HepG2 (cell line): ENCODE data around the gene RAB1B. TPM values are rescaled to one million over a fixed set of nuclear protein-coding genes. Genes with fewer than 3 reads are reported as not detected.

Experiments used
- KLF9 ChIP-seq: IDR thresholded peaks from 2 replicates; pipeline ENCODE4 v1.6.1; 2016; ENCODE audit warnings: low read depth
- NFATC3 ChIP-seq: sonication (generic); formaldehyde crosslinking; IDR thresholded peaks from 2 replicates; pipeline ENCODE4 v1.5.1; 2020; ENCODE audit warnings: mild to moderate bottlenecking, missing genetic modification reagents
- PHF20 ChIP-seq: sonication (generic); formaldehyde crosslinking; IDR thresholded peaks from 2 replicates; pipeline ENCODE4 v1.5.0; 2020; ENCODE audit warnings: mild to moderate bottlenecking, missing genetic modification reagents
- RBM39 ChIP-seq: fragments of 200-400 bp; formaldehyde crosslinking; IDR thresholded peaks from one replicate; pipeline ENCODE4 v1.6.1; 2018; ENCODE audit warnings: antibody characterized with exemption, mild to moderate bottlenecking, low read depth, low read length; ENCODE audit not compliant: poor library complexity, severe bottlenecking
- SETDB1 ChIP-seq: sonication (generic); formaldehyde crosslinking; IDR thresholded peaks from 2 replicates; pipeline ENCODE4 v1.5.1; 2020; ENCODE audit warnings: missing genetic modification reagents, mild to moderate bottlenecking, borderline replicate concordance
- ZNF776 ChIP-seq: sonication (generic); formaldehyde crosslinking; IDR thresholded peaks from 2 replicates; pipeline ENCODE4 v1.4.0; 2020; ENCODE audit warnings: mild to moderate bottlenecking, missing genetic modification reagents
- ZNF883 ChIP-seq: sonication (generic); formaldehyde crosslinking; IDR thresholded peaks from 2 replicates; pipeline ENCODE4 v1.5.1; 2020; ENCODE audit warnings: mild to moderate bottlenecking, missing genetic modification reagents; ENCODE audit errors: not compliant biosample characterization
- polyA plus RNA-seq, 8 experiments: library from polyadenylated mRNA; depleted of rRNA in 3 of 8; stranded (reverse) in 7 of 8; unstranded in 1 of 8; fragments of >200 nt; fragmentation: Illumina TruSeq in 4 of 8; extraction: Trizol in 4 of 8; gene quantifications; 2 replicates each; pipeline versions ENCODE4 v1.2.1 to v1.2.3, GENCODE V29; 2011 to 2016; ENCODE audit warnings: low read depth in 4 of 8, missing spikeins in 1 of 8, mixed read lengths in 1 of 8; ENCODE audit not compliant: insufficient read depth in 1 of 8
- total RNA-seq, 5 experiments: library from RNA; depleted of rRNA; stranded (reverse); fragments of >200 nt; fragmentation: Illumina TruSeq; extraction: Trizol; gene quantifications; 2 replicates each; pipeline ENCODE4 v1.2.3, GENCODE V29; 2016; ENCODE audit warnings: low read depth in 1 of 5
- TF ChIP-seq, protein P1 (sequence below): sonication (generic); formaldehyde crosslinking; conservative IDR thresholded peaks from 2 replicates; pipeline ENCODE4 v1.8.0; 2022; ENCODE audit warnings: low read depth, missing genetic modification reagents
- TF ChIP-seq, protein P2 (sequence below): sonication (generic); formaldehyde crosslinking; IDR thresholded peaks from 2 replicates; pipeline ENCODE4 v1.4.0; 2020; ENCODE audit warnings: missing genetic modification reagents
- TF ChIP-seq, protein P3 (sequence below): sonication (generic); formaldehyde crosslinking; IDR thresholded peaks from 2 replicates; pipeline ENCODE4 v1.8.1; 2022; ENCODE audit warnings: mild to moderate bottlenecking, missing genetic modification reagents
- TF ChIP-seq, protein P4 (sequence below): sonication (generic); formaldehyde crosslinking; IDR thresholded peaks from 2 replicates; pipeline ENCODE4 v1.5.0; 2020; ENCODE audit warnings: missing genetic modification reagents
- TF ChIP-seq, protein P5 (sequence below): sonication (generic); formaldehyde crosslinking; IDR thresholded peaks from 2 replicates; pipeline ENCODE4 v1.4.0; 2020; ENCODE audit warnings: missing genetic modification reagents, mild to moderate bottlenecking, borderline replicate concordance
- TF ChIP-seq, protein P6 (sequence below): sonication (generic); formaldehyde crosslinking; IDR thresholded peaks from 2 replicates; pipeline ENCODE4 v1.4.0; 2020; ENCODE audit warnings: mild to moderate bottlenecking, missing genetic modification reagents

RAB1B gene
- total and polyA plus RNA-seq, 2 of the 13 experiments (the other 11 are each of a cell fraction or from before 2014, with no cell fraction given) = 77.9 to 87.9 TPM

DNA sequence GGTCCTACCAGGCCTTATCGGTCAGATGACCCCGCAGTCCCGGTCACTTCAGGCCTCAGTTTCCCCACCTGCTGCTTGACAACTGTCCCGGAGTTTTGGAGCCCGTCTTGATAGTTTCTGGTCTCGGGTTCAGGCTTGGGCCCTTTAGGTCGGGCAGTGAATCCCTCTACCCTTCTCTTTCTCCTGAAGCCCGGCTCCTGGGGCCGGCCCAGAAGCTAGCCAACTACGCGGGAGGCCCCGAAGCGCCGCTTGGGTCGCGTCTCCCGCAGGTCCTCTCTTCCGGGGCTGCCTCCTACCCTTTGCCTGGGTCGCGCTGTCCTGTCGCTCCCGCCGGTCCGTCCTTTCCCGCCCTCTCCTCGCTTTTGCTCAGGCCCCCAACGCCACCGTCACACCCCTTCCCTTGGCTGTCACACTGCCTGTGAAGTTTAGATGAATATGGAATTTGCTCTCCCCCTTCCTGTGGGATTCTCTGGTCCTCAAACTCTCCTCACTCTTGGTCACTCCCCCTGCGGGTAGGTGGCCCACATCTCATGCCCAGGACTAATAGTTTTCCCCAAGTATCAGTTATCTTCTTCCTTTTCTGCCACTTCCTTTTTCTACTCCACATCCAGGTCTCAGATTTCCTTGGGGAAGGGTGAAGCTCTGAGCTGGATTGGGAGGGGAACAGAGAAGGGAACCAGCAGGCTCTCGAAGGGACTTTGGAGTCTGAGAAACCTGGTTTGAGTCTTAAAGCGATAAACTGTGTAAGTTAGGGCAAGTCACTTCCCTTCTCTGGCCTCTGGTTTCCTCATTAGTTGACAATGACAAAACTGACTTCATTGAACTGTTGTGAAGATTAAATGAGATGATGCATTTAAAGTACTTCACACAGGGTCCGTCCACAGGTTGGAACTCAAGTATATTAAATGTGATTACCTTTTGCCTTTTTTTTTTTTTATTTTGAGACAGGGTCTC, 790 bp downstream of the RAB1B start (continued):
- TF ChIP-seq, protein P1, sequence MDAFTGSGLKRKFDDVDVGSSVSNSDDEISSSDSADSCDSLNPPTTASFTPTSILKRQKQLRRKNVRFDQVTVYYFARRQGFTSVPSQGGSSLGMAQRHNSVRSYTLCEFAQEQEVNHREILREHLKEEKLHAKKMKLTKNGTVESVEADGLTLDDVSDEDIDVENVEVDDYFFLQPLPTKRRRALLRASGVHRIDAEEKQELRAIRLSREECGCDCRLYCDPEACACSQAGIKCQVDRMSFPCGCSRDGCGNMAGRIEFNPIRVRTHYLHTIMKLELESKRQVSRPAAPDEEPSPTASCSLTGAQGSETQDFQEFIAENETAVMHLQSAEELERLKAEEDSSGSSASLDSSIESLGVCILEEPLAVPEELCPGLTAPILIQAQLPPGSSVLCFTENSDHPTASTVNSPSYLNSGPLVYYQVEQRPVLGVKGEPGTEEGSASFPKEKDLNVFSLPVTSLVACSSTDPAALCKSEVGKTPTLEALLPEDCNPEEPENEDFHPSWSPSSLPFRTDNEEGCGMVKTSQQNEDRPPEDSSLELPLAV (CRISPR knock-in tag) = no peak
- TF ChIP-seq RBM39 (no peak), ZNF883 (CRISPR knock-in tag) (peak; percentile 15), PHF20 (CRISPR knock-in tag) (peak; percentile 58; the same call in 1 of the 2 replicates), NFATC3 (CRISPR knock-in tag) (no peak), SETDB1 (no peak), ZNF776 (CRISPR knock-in tag) (0 out of 2 replicates have a peak, but pooled peaks have one; percentile 20), KLF9 (CRISPR knock-in tag) (no peak)
- TF ChIP-seq, protein P2, sequence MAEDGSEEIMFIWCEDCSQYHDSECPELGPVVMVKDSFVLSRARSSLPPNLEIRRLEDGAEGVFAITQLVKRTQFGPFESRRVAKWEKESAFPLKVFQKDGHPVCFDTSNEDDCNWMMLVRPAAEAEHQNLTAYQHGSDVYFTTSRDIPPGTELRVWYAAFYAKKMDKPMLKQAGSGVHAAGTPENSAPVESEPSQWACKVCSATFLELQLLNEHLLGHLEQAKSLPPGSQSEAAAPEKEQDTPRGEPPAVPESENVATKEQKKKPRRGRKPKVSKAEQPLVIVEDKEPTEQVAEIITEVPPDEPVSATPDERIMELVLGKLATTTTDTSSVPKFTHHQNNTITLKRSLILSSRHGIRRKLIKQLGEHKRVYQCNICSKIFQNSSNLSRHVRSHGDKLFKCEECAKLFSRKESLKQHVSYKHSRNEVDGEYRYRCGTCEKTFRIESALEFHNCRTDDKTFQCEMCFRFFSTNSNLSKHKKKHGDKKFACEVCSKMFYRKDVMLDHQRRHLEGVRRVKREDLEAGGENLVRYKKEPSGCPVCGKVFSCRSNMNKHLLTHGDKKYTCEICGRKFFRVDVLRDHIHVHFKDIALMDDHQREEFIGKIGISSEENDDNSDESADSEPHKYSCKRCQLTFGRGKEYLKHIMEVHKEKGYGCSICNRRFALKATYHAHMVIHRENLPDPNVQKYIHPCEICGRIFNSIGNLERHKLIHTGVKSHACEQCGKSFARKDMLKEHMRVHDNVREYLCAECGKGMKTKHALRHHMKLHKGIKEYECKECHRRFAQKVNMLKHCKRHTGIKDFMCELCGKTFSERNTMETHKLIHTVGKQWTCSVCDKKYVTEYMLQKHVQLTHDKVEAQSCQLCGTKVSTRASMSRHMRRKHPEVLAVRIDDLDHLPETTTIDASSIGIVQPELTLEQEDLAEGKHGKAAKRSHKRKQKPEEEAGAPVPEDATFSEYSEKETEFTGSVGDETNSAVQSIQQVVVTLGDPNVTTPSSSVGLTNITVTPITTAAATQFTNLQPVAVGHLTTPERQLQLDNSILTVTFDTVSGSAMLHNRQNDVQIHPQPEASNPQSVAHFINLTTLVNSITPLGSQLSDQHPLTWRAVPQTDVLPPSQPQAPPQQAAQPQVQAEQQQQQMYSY (CRISPR knock-in tag) = peak; percentile 36; the same call in 1 of the 2 replicates
- TF ChIP-seq, protein P3, sequence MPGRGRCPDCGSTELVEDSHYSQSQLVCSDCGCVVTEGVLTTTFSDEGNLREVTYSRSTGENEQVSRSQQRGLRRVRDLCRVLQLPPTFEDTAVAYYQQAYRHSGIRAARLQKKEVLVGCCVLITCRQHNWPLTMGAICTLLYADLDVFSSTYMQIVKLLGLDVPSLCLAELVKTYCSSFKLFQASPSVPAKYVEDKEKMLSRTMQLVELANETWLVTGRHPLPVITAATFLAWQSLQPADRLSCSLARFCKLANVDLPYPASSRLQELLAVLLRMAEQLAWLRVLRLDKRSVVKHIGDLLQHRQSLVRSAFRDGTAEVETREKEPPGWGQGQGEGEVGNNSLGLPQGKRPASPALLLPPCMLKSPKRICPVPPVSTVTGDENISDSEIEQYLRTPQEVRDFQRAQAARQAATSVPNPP (CRISPR knock-in tag) = no peak
- TF ChIP-seq, protein P4, sequence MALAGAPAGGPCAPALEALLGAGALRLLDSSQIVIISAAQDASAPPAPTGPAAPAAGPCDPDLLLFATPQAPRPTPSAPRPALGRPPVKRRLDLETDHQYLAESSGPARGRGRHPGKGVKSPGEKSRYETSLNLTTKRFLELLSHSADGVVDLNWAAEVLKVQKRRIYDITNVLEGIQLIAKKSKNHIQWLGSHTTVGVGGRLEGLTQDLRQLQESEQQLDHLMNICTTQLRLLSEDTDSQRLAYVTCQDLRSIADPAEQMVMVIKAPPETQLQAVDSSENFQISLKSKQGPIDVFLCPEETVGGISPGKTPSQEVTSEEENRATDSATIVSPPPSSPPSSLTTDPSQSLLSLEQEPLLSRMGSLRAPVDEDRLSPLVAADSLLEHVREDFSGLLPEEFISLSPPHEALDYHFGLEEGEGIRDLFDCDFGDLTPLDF = 0 out of 2 replicates have a peak, but pooled peaks have one; percentile 25
- TF ChIP-seq, protein P5, sequence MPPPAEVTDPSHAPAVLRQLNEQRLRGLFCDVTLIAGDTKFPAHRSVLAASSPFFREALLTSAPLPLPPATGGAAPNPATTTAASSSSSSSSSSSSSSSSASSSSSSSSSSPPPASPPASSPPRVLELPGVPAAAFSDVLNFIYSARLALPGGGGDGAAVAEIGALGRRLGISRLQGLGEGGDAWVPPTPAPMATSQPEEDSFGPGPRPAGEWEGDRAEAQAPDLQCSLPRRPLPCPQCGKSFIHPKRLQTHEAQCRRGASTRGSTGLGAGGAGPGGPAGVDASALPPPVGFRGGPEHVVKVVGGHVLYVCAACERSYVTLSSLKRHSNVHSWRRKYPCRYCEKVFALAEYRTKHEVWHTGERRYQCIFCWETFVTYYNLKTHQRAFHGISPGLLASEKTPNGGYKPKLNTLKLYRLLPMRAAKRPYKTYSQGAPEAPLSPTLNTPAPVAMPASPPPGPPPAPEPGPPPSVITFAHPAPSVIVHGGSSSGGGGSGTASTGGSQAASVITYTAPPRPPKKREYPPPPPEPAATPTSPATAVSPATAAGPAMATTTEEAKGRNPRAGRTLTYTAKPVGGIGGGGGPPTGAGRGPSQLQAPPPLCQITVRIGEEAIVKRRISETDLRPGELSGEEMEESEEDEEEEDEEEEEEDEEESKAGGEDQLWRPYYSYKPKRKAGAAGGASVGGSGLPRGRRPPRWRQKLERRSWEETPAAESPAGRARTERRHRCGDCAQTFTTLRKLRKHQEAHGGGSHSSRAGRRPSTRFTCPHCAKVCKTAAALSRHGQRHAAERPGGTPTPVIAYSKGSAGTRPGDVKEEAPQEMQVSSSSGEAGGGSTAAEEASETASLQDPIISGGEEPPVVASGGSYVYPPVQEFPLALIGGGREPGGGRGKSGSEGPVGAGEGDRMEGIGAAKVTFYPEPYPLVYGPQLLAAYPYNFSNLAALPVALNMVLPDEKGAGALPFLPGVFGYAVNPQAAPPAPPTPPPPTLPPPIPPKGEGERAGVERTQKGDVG (CRISPR knock-in tag) = no peak
- TF ChIP-seq, protein P6, sequence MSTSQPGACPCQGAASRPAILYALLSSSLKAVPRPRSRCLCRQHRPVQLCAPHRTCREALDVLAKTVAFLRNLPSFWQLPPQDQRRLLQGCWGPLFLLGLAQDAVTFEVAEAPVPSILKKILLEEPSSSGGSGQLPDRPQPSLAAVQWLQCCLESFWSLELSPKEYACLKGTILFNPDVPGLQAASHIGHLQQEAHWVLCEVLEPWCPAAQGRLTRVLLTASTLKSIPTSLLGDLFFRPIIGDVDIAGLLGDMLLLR (CRISPR knock-in tag) = peak; percentile 17; the same call in 1 of the 2 replicates
